ENCODE data around the gene VASP.

Gene VASP

GRCh38 chr19:45511074-45511473 lies 3.8 kb downstream of the VASP start:
- no peaks in the 10 kb centered on the region for H3K27me3 ChIP-seq (ENCODE audit: low read depth, low read length)
- TF ChIP-seq, protein P1, sequence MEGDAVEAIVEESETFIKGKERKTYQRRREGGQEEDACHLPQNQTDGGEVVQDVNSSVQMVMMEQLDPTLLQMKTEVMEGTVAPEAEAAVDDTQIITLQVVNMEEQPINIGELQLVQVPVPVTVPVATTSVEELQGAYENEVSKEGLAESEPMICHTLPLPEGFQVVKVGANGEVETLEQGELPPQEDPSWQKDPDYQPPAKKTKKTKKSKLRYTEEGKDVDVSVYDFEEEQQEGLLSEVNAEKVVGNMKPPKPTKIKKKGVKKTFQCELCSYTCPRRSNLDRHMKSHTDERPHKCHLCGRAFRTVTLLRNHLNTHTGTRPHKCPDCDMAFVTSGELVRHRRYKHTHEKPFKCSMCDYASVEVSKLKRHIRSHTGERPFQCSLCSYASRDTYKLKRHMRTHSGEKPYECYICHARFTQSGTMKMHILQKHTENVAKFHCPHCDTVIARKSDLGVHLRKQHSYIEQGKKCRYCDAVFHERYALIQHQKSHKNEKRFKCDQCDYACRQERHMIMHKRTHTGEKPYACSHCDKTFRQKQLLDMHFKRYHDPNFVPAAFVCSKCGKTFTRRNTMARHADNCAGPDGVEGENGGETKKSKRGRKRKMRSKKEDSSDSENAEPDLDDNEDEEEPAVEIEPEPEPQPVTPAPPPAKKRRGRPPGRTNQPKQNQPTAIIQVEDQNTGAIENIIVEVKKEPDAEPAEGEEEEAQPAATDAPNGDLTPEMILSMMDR (IDR thresholded peaks at IDR 0.05; ENCODE audit: low read depth, low read length), result no peak
- TF ChIP-seq EZH2phosphoT487 (IDR thresholded peaks at IDR 0.05; ENCODE audit: low read depth), result no peak
- H3K4me2 ChIP-seq (ENCODE audit: low read length), result no peak overlapping the region
- no peak overlapping the region for H2AFZ ChIP-seq (ENCODE audit: low read depth, low read length)
- H3K36me3 ChIP-seq (replicated peaks; ENCODE audit: low read depth, low read length), result peaks cover 29% of the 10 kb centered on the region
- H3K4me1 ChIP-seq (ENCODE audit: low read length), result peaks cover 41% of the 10 kb centered on the region
- no peak overlapping the region for H3K27ac ChIP-seq (ENCODE audit: low read length)
- peaks cover 25% of the 10 kb centered on the region for H4K20me1 ChIP-seq (ENCODE audit: insufficient read depth, low read length)
- no peaks in the 10 kb centered on the region for H3K9me3 ChIP-seq (ENCODE audit: insufficient read depth, low read length)
- H3K9ac ChIP-seq (ENCODE audit: low read length), result no peak overlapping the region
- peaks cover 89% of the 10 kb centered on the region for H3K79me2 ChIP-seq (ENCODE audit: low read length)
- H3K4me3 ChIP-seq (ENCODE audit: low read length), result no peak overlapping the region

- no peak overlapping the region for H3K27ac ChIP-seq (ENCODE audit: low read length)
- H4K20me1 ChIP-seq (ENCODE audit: insufficient read depth, low read length), result peaks cover 25% of the 10 kb centered on the region
- no peaks in the 10 kb centered on the region for H3K9me3 ChIP-seq (ENCODE audit: insufficient read depth, low read length)
- H3K36me3 ChIP-seq (replicated peaks; ENCODE audit: low read depth, low read length), result peaks cover 33% of the 10 kb centered on the region
- no peak overlapping the region for H3K4me3 ChIP-seq (ENCODE audit: low read length)
- H3K27me3 ChIP-seq (ENCODE audit: low read depth, low read length), result no peaks in the 10 kb centered on the region
- H2AFZ ChIP-seq (ENCODE audit: low read depth, low read length), result no peak overlapping the region
- TF ChIP-seq, protein P1 (IDR thresholded peaks at IDR 0.05; ENCODE audit: low read depth, low read length), result no peak
- no peak for TF ChIP-seq EZH2phosphoT487 (IDR thresholded peaks at IDR 0.05; ENCODE audit: low read depth)
- H3K9ac ChIP-seq (ENCODE audit: low read length), result no peak overlapping the region
- H3K4me1 ChIP-seq (ENCODE audit: low read length), result peaks cover 40% of the 10 kb centered on the region
- no peak overlapping the region for H3K4me2 ChIP-seq (ENCODE audit: low read length)
- peaks cover 85% of the 10 kb centered on the region for H3K79me2 ChIP-seq (ENCODE audit: low read length)
Measured at GRCh38 chr19:45512881-45513483, 5.7 kb downstream of the VASP start.

DNA sequence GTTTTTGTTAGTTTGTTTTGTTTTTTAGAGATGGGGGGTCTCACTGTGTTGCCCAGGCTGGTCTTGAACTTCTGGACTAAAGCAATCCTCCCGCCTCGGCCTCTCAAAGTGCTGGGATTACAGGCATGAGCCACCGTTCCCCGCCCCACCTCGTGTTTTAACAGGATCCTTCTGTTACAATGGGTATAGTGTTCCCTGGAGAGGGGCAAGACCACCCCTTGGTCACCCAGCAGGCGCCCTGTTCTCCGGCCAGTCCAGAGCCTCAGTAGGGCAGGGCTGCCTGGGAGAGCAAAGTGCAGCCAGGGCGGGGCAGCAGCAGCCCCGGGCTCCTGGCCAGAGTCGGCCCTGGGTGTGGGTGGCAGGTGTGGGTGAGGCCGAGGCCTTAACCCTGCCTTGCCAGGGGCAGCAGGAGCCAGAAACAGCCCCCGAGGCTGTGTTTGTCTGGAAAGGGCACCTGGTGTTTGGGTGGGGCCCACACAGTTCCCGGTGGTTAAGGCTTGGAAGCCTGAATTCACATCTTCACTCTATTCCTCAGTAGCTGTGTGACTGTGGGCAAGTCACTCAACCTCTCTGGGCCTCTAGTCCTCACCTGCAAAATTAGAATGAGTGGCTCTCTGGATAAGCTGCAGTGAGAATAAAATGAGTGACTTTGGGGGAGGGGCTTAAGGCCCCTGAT lies 7.2 kb downstream of the VASP start:
- Histone ChIP-seq H3K36me3 (replicated peaks; ENCODE audit: low read depth, low read length) (peaks cover 32% of the 10 kb centered on the region), H3K9ac (ENCODE audit: low read length) (peak overlapping the region; percentile 47), H3K4me1 (ENCODE audit: low read length) (peaks cover 37% of the 10 kb centered on the region), H2AFZ (ENCODE audit: low read depth, low read length) (no peak overlapping the region), H3K4me3 (ENCODE audit: low read length) (peak overlapping the region; percentile 45), H3K79me2 (ENCODE audit: low read length) (peaks cover 70% of the 10 kb centered on the region), H3K27me3 (ENCODE audit: low read depth, low read length) (no peaks in the 10 kb centered on the region), H3K9me3 (ENCODE audit: insufficient read depth, low read length) (no peaks in the 10 kb centered on the region), H4K20me1 (ENCODE audit: insufficient read depth, low read length) (peaks cover 24% of the 10 kb centered on the region), H3K4me2 (ENCODE audit: low read length) (peak overlapping the region; percentile 74), H3K27ac (ENCODE audit: low read length) (peak overlapping the region; percentile 80)
- TF ChIP-seq, protein P1 (IDR thresholded peaks at IDR 0.05; ENCODE audit: low read depth, low read length), result no peak
- TF ChIP-seq EZH2phosphoT487 (IDR thresholded peaks at IDR 0.05; ENCODE audit: low read depth), result no peak

- TF ChIP-seq, protein P1 (IDR thresholded peaks at IDR 0.05; ENCODE audit: low read depth, low read length), result no peak
- no peak for TF ChIP-seq EZH2phosphoT487 (IDR thresholded peaks at IDR 0.05; ENCODE audit: low read depth)
- peaks cover 63% of the 10 kb centered on the region for H3K79me2 ChIP-seq (ENCODE audit: low read length)
- H3K9me3 ChIP-seq (ENCODE audit: insufficient read depth, low read length), result no peaks in the 10 kb centered on the region
- peak overlapping the region; percentile 45 for H3K4me3 ChIP-seq (ENCODE audit: low read length)
- peaks cover 32% of the 10 kb centered on the region for H3K4me1 ChIP-seq (ENCODE audit: low read length)
- H3K36me3 ChIP-seq (replicated peaks; ENCODE audit: low read depth, low read length), result peaks cover 31% of the 10 kb centered on the region
- peak overlapping the region; percentile 80 for H3K27ac ChIP-seq (ENCODE audit: low read length)
- H3K4me2 ChIP-seq (ENCODE audit: low read length), result peak overlapping the region; percentile 74
- no peak overlapping the region for H2AFZ ChIP-seq (ENCODE audit: low read depth, low read length)
- peaks cover 19% of the 10 kb centered on the region for H4K20me1 ChIP-seq (ENCODE audit: insufficient read depth, low read length)
- peak overlapping the region; percentile 47; the same call in 1 of the 2 replicates for H3K9ac ChIP-seq (ENCODE audit: low read length)
- H3K27me3 ChIP-seq (ENCODE audit: low read depth, low read length), result no peaks in the 10 kb centered on the region
Measured at GRCh38 chr19:45515081-45515624, 7.9 kb downstream of the VASP start.

Data from OCI-LY3 (cell line).